PC-9 (cell line): ENCODE results near the gene MYO6. TPM values are rescaled to one million over a fixed set of nuclear protein-coding genes. Genes with fewer than 3 reads are reported as not detected.

ENCODE experiments used
- BruUV-seq: library from RNA; stranded (reverse); fragments of 400-500 nt; replicated peaks from 2 replicates; lab custom pipeline; 2021; lab: Mats Ljungman, UMichigan
- CTCF ChIA-PET: fragments of 300-600 bp; sonication (Branson Sonifier 250); formaldehyde crosslinking; loops from one replicate; lab custom pipeline; 2022; ENCODE audit warnings: antibody characterized with exemption; lab: Charles Lee
- POLR2A ChIA-PET: fragments of 300-600 bp; sonication (Branson Sonifier 250); formaldehyde crosslinking; loops from one replicate; lab custom pipeline; 2022; ENCODE audit warnings: antibody characterized with exemption; ENCODE audit not compliant: unreplicated experiment; lab: Charles Lee
- DNase-seq, 2 experiments: peaks; one replicate each; pipeline versions ENCODE4 v3.0.0 to v3.0.0-alpha.2; 2015 to 2022; ENCODE audit warnings: mixed read lengths in 1 of 2
- H2AFZ ChIP-seq: fragments of 200-600 bp; sonication (generic); 2 replicates; pipeline ENCODE4 v1.8.1; 2017; ENCODE audit warnings: antibody characterized with exemption
- H3F3A ChIP-seq: fragments of 200-600 bp; sonication (generic); 2 replicates; pipeline ENCODE4 v1.8.1; 2017; ENCODE audit warnings: antibody characterized with exemption, mild to moderate bottlenecking, low read depth; ENCODE audit not compliant: insufficient read depth
- H3K27ac ChIP-seq: fragments of 200-600 bp; sonication (generic); 2 replicates; pipeline ENCODE4 v1.6.1; 2016; ENCODE audit warnings: mixed run types
- H3K27me3 ChIP-seq: fragments of 200-600 bp; sonication (generic); 2 replicates; pipeline ENCODE4 v1.6.1; 2016; ENCODE audit warnings: low read depth, mixed run types; ENCODE audit not compliant: insufficient read depth
- H3K36me3 ChIP-seq: fragments of 200-600 bp; sonication (generic); 2 replicates; pipeline ENCODE4 v1.6.1; 2016; ENCODE audit warnings: low read depth, mixed run types
- H3K4me1 ChIP-seq: fragments of 200-600 bp; sonication (generic); replicated peaks from 2 replicates; pipeline ENCODE4 v1.6.1; 2016; ENCODE audit warnings: mixed run types; ENCODE audit not compliant: insufficient read depth
- H3K4me2 ChIP-seq: fragments of 200-600 bp; sonication (generic); 2 replicates; pipeline ENCODE4 v1.6.1; 2017; ENCODE audit warnings: mixed run types
- H3K4me3 ChIP-seq: fragments of 200-600 bp; sonication (generic); 2 replicates; pipeline ENCODE4 v1.6.1; 2016; ENCODE audit warnings: mixed run types
- H3K79me2 ChIP-seq: fragments of 200-600 bp; sonication (generic); 2 replicates; pipeline ENCODE4 v1.6.1; 2017; ENCODE audit warnings: low read depth, mixed run types
- H3K9me2 ChIP-seq: fragments of 200-600 bp; sonication (generic); 2 replicates; pipeline ENCODE4 v1.8.1; 2017; ENCODE audit warnings: mild to moderate bottlenecking; ENCODE audit not compliant: insufficient read depth
- H3K9me3 ChIP-seq: fragments of 200-600 bp; sonication (generic); 2 replicates; pipeline ENCODE4 v1.8.1; 2016; ENCODE audit warnings: low read depth; ENCODE audit not compliant: insufficient read depth
- H4K20me1 ChIP-seq: fragments of 200-600 bp; sonication (generic); 2 replicates; pipeline ENCODE4 v1.8.1; 2017; ENCODE audit not compliant: insufficient read depth
- CTCF ChIP-seq: fragments of 200-600 bp; sonication (generic); conservative IDR thresholded peaks from 2 replicates; pipeline ENCODE4 v1.6.1; 2017; ENCODE audit warnings: mixed run types, antibody characterized with exemption, mild to moderate bottlenecking, moderate library complexity
- EZH2 ChIP-seq: fragments of 200-600 bp; sonication (generic); IDR thresholded peaks from 2 replicates; pipeline ENCODE4 v1.8.0; 2017; ENCODE audit warnings: antibody characterized with exemption, low read depth
- intact Hi-C: fragments of 100-400 bp; cut with micrococcal nuclease; formaldehyde crosslinking; loops from one replicate; pipeline ENCODE4 v1.10.0; 2022; ENCODE audit not compliant: unreplicated experiment
- total RNA-seq: library from RNA; stranded (reverse); gene quantifications from 2 replicates; pipeline ENCODE4 v1.2.3, GENCODE V29; 2021

Gene MYO6
- total RNA-seq, 1 experiment from 2014 or later: 93.0 TPM

GRCh38 chr6:75906871-75907270, 157.8 kb downstream of the MYO6 start:
- CTCF ChIA-PET: no interaction called here
- no peak overlapping the region for H2AFZ ChIP-seq
- H3K9me2 ChIP-seq: no peaks in the 10 kb centered on the region
- no peaks in the 10 kb centered on the region for H4K20me1 ChIP-seq
- TF ChIP-seq CTCF: no peak
- TF ChIP-seq EZH2: no peak
- H3K4me3 ChIP-seq: no peak overlapping the region
- no peak overlapping the region for H3K27ac ChIP-seq
- H3K4me1 ChIP-seq: no peaks in the 10 kb centered on the region
- no TSS peak for BruUV-seq
- H3K9me3 ChIP-seq: no peaks in the 10 kb centered on the region
- no peaks in the 10 kb centered on the region for H3F3A ChIP-seq
- no peaks in the 10 kb centered on the region for H3K79me2 ChIP-seq
- POLR2A ChIA-PET: no interaction called here
- peaks cover 6% of the 10 kb centered on the region; the same call in 1 of the 2 replicates for H3K36me3 ChIP-seq
- no peak overlapping the region for H3K4me2 ChIP-seq
- H3K27me3 ChIP-seq: no peaks in the 10 kb centered on the region
- DNase-seq: no peak
- intact Hi-C loops: no loop called here

DNA sequence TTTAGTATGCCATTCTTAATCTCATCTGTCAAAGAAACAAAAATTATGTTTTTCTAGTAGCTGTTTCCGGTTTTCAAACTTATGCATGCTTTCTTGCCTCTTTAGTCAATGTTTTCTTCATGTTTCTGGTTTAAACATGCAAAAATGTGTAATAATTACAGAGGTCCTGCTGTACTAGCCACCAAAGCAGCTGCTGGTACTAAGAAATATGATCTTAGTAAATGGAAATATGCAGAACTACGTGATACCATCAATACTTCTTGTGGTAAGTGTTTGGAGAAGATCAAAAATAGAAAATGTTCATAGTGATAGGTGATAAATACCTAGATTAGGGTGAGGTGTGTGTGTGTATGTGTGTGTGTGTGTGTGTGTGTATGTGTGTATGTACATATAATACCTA, 158.4 kb downstream of the MYO6 start:
- ChIA-PET CTCF (no interaction called here), POLR2A (no interaction called here)
- no peaks in the 10 kb centered on the region for H3K79me2 ChIP-seq
- no peaks in the 10 kb centered on the region for H3K9me3 ChIP-seq
- no peak overlapping the region for H2AFZ ChIP-seq
- H3K4me2 ChIP-seq: no peak overlapping the region
- no peaks in the 10 kb centered on the region for H3K4me1 ChIP-seq
- no peak for DNase-seq
- no peaks in the 10 kb centered on the region for H3K27me3 ChIP-seq
- H3F3A ChIP-seq: no peaks in the 10 kb centered on the region
- no peak overlapping the region for H3K4me3 ChIP-seq
- intact Hi-C loops: no loop called here
- no TSS peak for BruUV-seq
- peaks cover 6% of the 10 kb centered on the region; the same call in 1 of the 2 replicates for H3K36me3 ChIP-seq
- no peak for TF ChIP-seq EZH2
- no peaks in the 10 kb centered on the region for H3K9me2 ChIP-seq
- no peak overlapping the region for H3K27ac ChIP-seq
- H4K20me1 ChIP-seq: no peaks in the 10 kb centered on the region

DNA sequence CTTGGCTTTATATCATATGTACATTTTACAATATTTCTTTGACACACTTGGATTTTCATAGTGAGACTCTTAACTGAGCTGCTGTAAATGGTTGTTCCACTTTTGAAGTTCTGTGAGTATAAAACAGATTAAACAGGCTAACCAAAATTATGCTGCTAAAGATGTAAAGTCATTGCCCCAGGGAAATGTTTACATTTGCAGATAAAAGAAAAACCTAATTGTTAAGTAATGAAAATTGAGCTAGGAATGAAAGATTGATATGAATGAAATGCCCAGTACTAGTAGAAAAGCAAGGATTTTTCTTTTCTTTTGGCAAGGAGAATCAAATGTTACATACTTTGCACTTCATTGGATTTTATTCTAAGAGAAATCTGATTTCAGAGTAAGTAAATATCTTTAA, 164.0 kb downstream of the MYO6 start:
- POLR2A ChIA-PET: no interaction called here

More for the DNA sequence above, 164.0 kb downstream of the MYO6 start:
- Histone ChIP-seq H3K9me2 (no peaks in the 10 kb centered on the region), H3F3A (no peaks in the 10 kb centered on the region), H3K4me3 (no peak overlapping the region), H3K4me2 (no peak overlapping the region), H3K27ac (no peak overlapping the region), H2AFZ (no peak overlapping the region), H3K36me3 (peaks cover 6% of the 10 kb centered on the region; the same call in 1 of the 2 replicates), H4K20me1 (no peaks in the 10 kb centered on the region), H3K9me3 (no peaks in the 10 kb centered on the region), H3K4me1 (no peaks in the 10 kb centered on the region), H3K79me2 (no peaks in the 10 kb centered on the region), H3K27me3 (no peaks in the 10 kb centered on the region)
- no peak for TF ChIP-seq CTCF
- TF ChIP-seq EZH2: no peak
- no peak for DNase-seq
- CTCF ChIA-PET: no interaction called here
- intact Hi-C loops: no loop called here
- BruUV-seq: no TSS peak
